HEK293 (cell line): ENCODE data around the gene PLSCR3.

Experiments
- CTCF ChIA-PET: fragments of 350-600 bp; formaldehyde crosslinking; extraction: SDS; loops from one replicate; lab custom pipeline; 2021; ENCODE audit warnings: antibody characterized with exemption; lab: Yijun Ruan, JAX
- POLR2A ChIA-PET: fragments of 300-600 bp; formaldehyde crosslinking; extraction: SDS; loops from one replicate; lab custom pipeline; 2020; ENCODE audit warnings: antibody characterized with exemption, inconsistent platforms; lab: Yijun Ruan, JAX
- H3K27ac ChIP-seq: fragments of 200-500 bp; sonication (Bioruptor generic); 2 replicates; pipeline ENCODE4 v1.5.1; 2014; ENCODE audit warnings: low read depth, low read length, control low read depth, inconsistent platforms; ENCODE audit errors: extremely low read depth
- H3K36me3 ChIP-seq, 2 experiments: fragments of 200-500 bp in 1 of 2; sonication (Bioruptor generic) in 1 of 2; 1 replicate in 1 of 2; 2 replicates in 1 of 2; pipeline ENCODE4 v1.5.1; 2014 to 2017; ENCODE audit warnings: inconsistent platforms in 2 of 2, low read length in 2 of 2; ENCODE audit not compliant: control insufficient read depth in 2 of 2, insufficient read depth in 1 of 2
- H3K4me1 ChIP-seq: fragments of 200-500 bp; sonication (Bioruptor generic); 2 replicates; pipeline ENCODE4 v1.5.1; 2014; ENCODE audit warnings: mild to moderate bottlenecking, low read length, inconsistent platforms; ENCODE audit not compliant: control insufficient read depth, insufficient read depth
- H3K4me3 ChIP-seq: 2 replicates; pipeline ENCODE4 v1.5.1; 2011; ENCODE audit warnings: low read depth, mild to moderate bottlenecking, control low read depth, low read length, moderate library complexity
- H3K9me3 ChIP-seq: fragments of 200-500 bp; sonication (Bioruptor generic); 2 replicates; pipeline ENCODE4 v1.5.1; 2014; ENCODE audit warnings: low read depth, low read length, inconsistent platforms; ENCODE audit not compliant: control insufficient read depth, insufficient read depth
- BCL6B ChIP-seq: fragments of 450-650 bp; formaldehyde crosslinking; IDR thresholded peaks from 2 replicates; pipeline ENCODE4 v1.5.1; 2017; ENCODE audit warnings: missing biosample characterization, missing genetic modification characterization
- EGR2 ChIP-seq: fragments of 450-650 bp; formaldehyde crosslinking; IDR thresholded peaks from 2 replicates; pipeline ENCODE4 v1.5.1; 2016; ENCODE audit warnings: low read depth, missing biosample characterization, missing genetic modification characterization
- INSM2 ChIP-seq: fragments of 450-650 bp; formaldehyde crosslinking; IDR thresholded peaks from 2 replicates; pipeline ENCODE4 v1.5.1; 2016; ENCODE audit warnings: missing biosample characterization, missing genetic modification characterization
- PRDM2 ChIP-seq: fragments of 450-650 bp; formaldehyde crosslinking; IDR thresholded peaks from 2 replicates; pipeline ENCODE4 v1.5.1; 2016; ENCODE audit warnings: missing biosample characterization, missing genetic modification characterization, borderline replicate concordance
- ZBTB1 ChIP-seq: fragments of 450-650 bp; formaldehyde crosslinking; IDR thresholded peaks from 2 replicates; pipeline ENCODE4 v1.5.1; 2016; ENCODE audit warnings: missing biosample characterization, missing genetic modification characterization
- ZEB2 ChIP-seq: fragments of 450-650 bp; formaldehyde crosslinking; IDR thresholded peaks from 2 replicates; pipeline ENCODE4 v1.5.1; 2016; ENCODE audit warnings: missing biosample characterization, missing genetic modification characterization
- ZFHX2 ChIP-seq: fragments of 450-650 bp; formaldehyde crosslinking; conservative IDR thresholded peaks from 2 replicates; pipeline ENCODE4 v1.5.1; 2016; ENCODE audit warnings: missing biosample characterization, missing genetic modification characterization
- ZFP69B ChIP-seq: fragments of 450-650 bp; formaldehyde crosslinking; IDR thresholded peaks from 2 replicates; pipeline ENCODE4 v1.5.1; 2016; ENCODE audit warnings: missing biosample characterization, missing genetic modification characterization
- ZNF114 ChIP-seq: fragments of 450-650 bp; formaldehyde crosslinking; IDR thresholded peaks from 2 replicates; pipeline ENCODE4 v1.5.0; 2017; ENCODE audit warnings: missing biosample characterization, missing genetic modification characterization
- ZNF121 ChIP-seq: fragments of 450-650 bp; formaldehyde crosslinking; IDR thresholded peaks from 2 replicates; pipeline ENCODE4 v1.5.1; 2016; ENCODE audit warnings: missing biosample characterization, missing genetic modification characterization
- ZNF169 ChIP-seq: fragments of 450-650 bp; formaldehyde crosslinking; IDR thresholded peaks from 2 replicates; pipeline ENCODE4 v1.5.1; 2016; ENCODE audit warnings: missing biosample characterization, missing genetic modification characterization
- ZNF184 ChIP-seq: fragments of 450-650 bp; IDR thresholded peaks from 2 replicates; pipeline ENCODE4 v1.5.1; 2018; ENCODE audit warnings: missing biosample characterization, mild to moderate bottlenecking, missing genetic modification characterization
- ZNF416 ChIP-seq: fragments of 450-650 bp; formaldehyde crosslinking; IDR thresholded peaks from 2 replicates; pipeline ENCODE4 v1.5.1; 2016; ENCODE audit warnings: missing biosample characterization, missing genetic modification characterization
- ZNF501 ChIP-seq: fragments of 450-650 bp; formaldehyde crosslinking; IDR thresholded peaks from 2 replicates; pipeline ENCODE4 v1.5.1; 2016; ENCODE audit warnings: missing biosample characterization, missing genetic modification characterization
- ZNF571 ChIP-seq: fragments of 450-650 bp; formaldehyde crosslinking; IDR thresholded peaks from 2 replicates; pipeline ENCODE4 v1.5.0; 2017; ENCODE audit warnings: missing biosample characterization, missing genetic modification characterization
- ZNF704 ChIP-seq: fragments of 450-650 bp; formaldehyde crosslinking; IDR thresholded peaks from 2 replicates; pipeline ENCODE4 v1.5.1; 2016; ENCODE audit warnings: missing biosample characterization, missing genetic modification characterization
- ZNF785 ChIP-seq: fragments of 450-650 bp; formaldehyde crosslinking; IDR thresholded peaks from 2 replicates; pipeline ENCODE4 v1.5.1; 2016; ENCODE audit warnings: missing biosample characterization, missing genetic modification characterization
- TF ChIP-seq, protein P1 (sequence below): fragments of 450-650 bp; formaldehyde crosslinking; IDR thresholded peaks from 2 replicates; pipeline ENCODE4 v1.5.1; 2016; ENCODE audit warnings: missing biosample characterization, missing genetic modification characterization
- TF ChIP-seq, protein P2 (sequence below): fragments of 450-650 bp; formaldehyde crosslinking; IDR thresholded peaks from 2 replicates; pipeline ENCODE4 v1.5.1; 2016; ENCODE audit warnings: missing biosample characterization, missing genetic modification characterization
- TF ChIP-seq, protein P3 (sequence below): fragments of 450-650 bp; formaldehyde crosslinking; IDR thresholded peaks from 2 replicates; pipeline ENCODE4 v1.5.1; 2017; ENCODE audit warnings: missing biosample characterization, missing genetic modification characterization

PLSCR3 gene

DNA sequence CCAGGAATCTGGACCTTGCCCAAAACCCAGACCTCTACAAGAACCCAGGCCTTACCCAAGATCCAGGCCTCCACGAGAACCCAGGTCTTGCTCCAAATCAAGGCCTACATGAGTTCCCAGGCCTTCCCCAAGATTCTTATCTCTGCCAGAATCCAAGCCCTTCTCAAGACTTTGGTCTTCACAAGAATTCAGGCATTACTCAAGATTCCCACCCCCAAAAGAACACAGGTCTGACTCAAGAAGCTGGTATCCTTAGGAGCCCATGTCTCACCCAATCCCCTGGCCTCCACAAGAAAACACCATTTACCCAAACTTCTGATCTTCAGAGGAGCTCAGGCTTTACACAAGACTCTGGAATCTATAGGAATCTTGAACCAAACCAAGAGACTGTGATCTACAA, 36.9 kb upstream of the PLSCR3 start:
- H3K4me3 ChIP-seq, result no peak overlapping the region
- ChIA-PET CTCF (interaction anchor here (0.6 to 1.1 kb wide), 2 partner anchors 75 to 91 kb away, joined by 3 to 6 read pairs; no protein-coding TSS in a partner anchor), POLR2A (interaction anchor here (1.0 to 1.5 kb wide), 2 partner anchors 27 kb away, joined by 3 read pairs; partner anchors contain the start of gene TMEM256)
- TF ChIP-seq ZNF785 (tag by site-specific recombination) (no peak), ZNF121 (tag by site-specific recombination) (no peak), PRDM2 (tag by site-specific recombination) (no peak), ZNF704 (tag by site-specific recombination) (no peak), ZBTB1 (tag by site-specific recombination) (no peak), ZFP69B (tag by site-specific recombination) (no peak), ZEB2 (tag by site-specific recombination) (no peak), ZNF571 (tag by site-specific recombination) (no peak), ZNF184 (tag by site-specific recombination) (no peak), ZNF169 (tag by site-specific recombination) (no peak), BCL6B (tag by site-specific recombination) (no peak), ZNF114 (tag by site-specific recombination) (no peak), ZNF501 (tag by site-specific recombination) (no peak)
- TF ChIP-seq, protein P1, sequence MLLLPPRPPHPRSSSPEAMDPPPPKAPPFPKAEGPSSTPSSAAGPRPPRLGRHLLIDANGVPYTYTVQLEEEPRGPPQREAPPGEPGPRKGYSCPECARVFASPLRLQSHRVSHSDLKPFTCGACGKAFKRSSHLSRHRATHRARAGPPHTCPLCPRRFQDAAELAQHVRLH (tag by site-specific recombination), result no peak
- no peak overlapping the region for H3K27ac ChIP-seq
- H3K9me3 ChIP-seq, result no peaks in the 10 kb centered on the region
- H3K4me1 ChIP-seq, result peaks cover 6% of the 10 kb centered on the region
- H3K36me3 ChIP-seq, result no peaks in the 10 kb centered on the region

DNA sequence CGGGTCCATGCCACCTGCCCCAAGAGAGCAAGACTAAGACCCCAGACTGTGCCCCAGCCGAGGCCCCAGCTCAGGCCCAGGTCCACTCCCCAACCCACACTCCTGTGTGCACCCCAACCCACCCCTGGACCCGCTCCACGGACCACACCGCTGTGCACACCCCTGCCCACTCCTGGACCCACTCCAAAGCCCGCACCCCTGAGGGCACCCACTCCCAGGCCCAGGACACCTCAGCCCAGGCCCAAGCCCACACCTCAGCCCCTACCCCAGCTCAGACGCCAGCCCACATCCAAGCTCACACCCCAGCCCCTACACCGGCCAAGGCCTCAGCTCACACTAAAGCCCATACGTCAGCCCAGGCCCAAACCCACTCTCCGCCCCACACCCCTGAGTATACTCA, 35.4 kb upstream of the PLSCR3 start:
- CTCF ChIA-PET, result interaction anchor here (1.1 kb wide), 1 partner anchor 74 kb away, joined by 3 read pairs; the partner anchor contains the start of gene TMEM95
- POLR2A ChIA-PET, result interaction anchor here (1.5 kb wide), 1 partner anchor 25 kb away, joined by 3 read pairs; the partner anchor contains the start of gene TMEM256
- H3K36me3 ChIP-seq, result no peaks in the 10 kb centered on the region
- no peaks in the 10 kb centered on the region for H3K9me3 ChIP-seq
- TF ChIP-seq INSM2 (no peak), ZFHX2 (tag by site-specific recombination) (peak; percentile 36; the same call in 1 of the 2 replicates), ZNF416 (tag by site-specific recombination) (no peak), EGR2 (tag by site-specific recombination) (peak; percentile 49)
- TF ChIP-seq, protein P2, sequence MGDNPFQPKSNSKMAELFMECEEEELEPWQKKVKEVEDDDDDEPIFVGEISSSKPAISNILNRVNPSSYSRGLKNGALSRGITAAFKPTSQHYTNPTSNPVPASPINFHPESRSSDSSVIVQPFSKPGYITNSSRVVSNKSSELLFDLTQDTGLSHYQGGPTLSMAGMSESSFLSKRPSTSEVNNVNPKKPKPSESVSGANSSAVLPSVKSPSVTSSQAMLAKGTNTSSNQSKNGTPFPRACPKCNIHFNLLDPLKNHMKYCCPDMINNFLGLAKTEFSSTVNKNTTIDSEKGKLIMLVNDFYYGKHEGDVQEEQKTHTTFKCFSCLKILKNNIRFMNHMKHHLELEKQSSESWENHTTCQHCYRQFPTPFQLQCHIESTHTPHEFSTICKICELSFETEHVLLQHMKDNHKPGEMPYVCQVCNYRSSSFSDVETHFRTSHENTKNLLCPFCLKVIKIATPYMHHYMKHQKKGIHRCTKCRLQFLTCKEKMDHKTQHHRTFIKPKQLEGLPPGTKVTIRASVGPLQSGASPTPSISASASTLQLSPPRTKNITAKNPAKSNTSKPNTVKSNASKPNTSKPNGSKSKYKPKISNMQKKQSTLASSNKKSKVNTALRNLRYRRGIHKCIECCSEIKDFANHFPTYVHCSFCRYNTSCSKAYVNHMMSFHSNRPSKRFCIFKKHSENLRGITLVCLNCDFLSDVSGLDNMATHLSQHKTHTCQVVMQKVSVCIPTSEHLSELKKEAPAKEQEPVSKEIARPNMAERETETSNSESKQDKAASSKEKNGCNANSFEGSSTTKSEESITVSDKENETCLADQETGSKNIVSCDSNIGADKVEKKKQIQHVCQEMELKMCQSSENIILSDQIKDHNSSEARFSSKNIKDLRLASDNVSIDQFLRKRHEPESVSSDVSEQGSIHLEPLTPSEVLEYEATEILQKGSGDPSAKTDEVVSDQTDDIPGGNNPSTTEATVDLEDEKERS (tag by site-specific recombination), result no peak
- TF ChIP-seq, protein P3, sequence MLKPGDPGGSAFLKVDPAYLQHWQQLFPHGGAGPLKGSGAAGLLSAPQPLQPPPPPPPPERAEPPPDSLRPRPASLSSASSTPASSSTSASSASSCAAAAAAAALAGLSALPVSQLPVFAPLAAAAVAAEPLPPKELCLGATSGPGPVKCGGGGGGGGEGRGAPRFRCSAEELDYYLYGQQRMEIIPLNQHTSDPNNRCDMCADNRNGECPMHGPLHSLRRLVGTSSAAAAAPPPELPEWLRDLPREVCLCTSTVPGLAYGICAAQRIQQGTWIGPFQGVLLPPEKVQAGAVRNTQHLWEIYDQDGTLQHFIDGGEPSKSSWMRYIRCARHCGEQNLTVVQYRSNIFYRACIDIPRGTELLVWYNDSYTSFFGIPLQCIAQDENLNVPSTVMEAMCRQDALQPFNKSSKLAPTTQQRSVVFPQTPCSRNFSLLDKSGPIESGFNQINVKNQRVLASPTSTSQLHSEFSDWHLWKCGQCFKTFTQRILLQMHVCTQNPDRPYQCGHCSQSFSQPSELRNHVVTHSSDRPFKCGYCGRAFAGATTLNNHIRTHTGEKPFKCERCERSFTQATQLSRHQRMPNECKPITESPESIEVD (tag by site-specific recombination), result no peak
- no peak overlapping the region for H3K27ac ChIP-seq
- no peak overlapping the region for H3K4me3 ChIP-seq
- no peaks in the 10 kb centered on the region for H3K4me1 ChIP-seq
